Keratinocyte (primary cell): ENCODE results near the gene GPAT3. TPM values are rescaled to one million over a fixed set of nuclear protein-coding genes. Genes with fewer than 3 reads are reported as not detected.

Source experiments
- DNase-seq: peaks from one replicate; pipeline ENCODE4 v3.0.0-alpha.2; 2011; ENCODE audit warnings: low read depth, missing footprints, low spot score
- FAIRE-seq: peaks from 2 replicates; lab custom pipeline; 2011; peaks lifted over from hg19 to GRCh38; lab: Jason Lieb, UNC
- H2AFZ ChIP-seq: 2 replicates; pipeline ENCODE4 v1.6.0; 2012; ENCODE audit warnings: low read length, control low read depth, inconsistent platforms; ENCODE audit not compliant: control insufficient read depth
- H3K27ac ChIP-seq: 2 replicates; pipeline ENCODE4 v1.5.1; 2011; ENCODE audit warnings: low read length; ENCODE audit not compliant: control insufficient read depth, insufficient read depth
- H3K27me3 ChIP-seq: 3 replicates; pipeline ENCODE4 v1.6.0; 2011; ENCODE audit warnings: low read length; ENCODE audit not compliant: control insufficient read depth, insufficient read depth; ENCODE audit errors: extremely low read depth
- H3K36me3 ChIP-seq, 2 experiments: 2 replicates in 1 of 2; 3 replicates in 1 of 2; pipeline ENCODE4 v1.5.1; 2011; ENCODE audit warnings: low read length in 2 of 2, mild to moderate bottlenecking in 1 of 2; ENCODE audit not compliant: control insufficient read depth in 2 of 2, insufficient read depth in 2 of 2; ENCODE audit errors: extremely low read depth in 1 of 2
- H3K4me1 ChIP-seq: 3 replicates; pipeline ENCODE4 v1.5.1; 2011; ENCODE audit warnings: low read length; ENCODE audit not compliant: control insufficient read depth, insufficient read depth; ENCODE audit errors: extremely low read depth
- H3K4me2 ChIP-seq: 3 replicates; pipeline ENCODE4 v1.6.0; 2011; ENCODE audit warnings: low read depth, low read length; ENCODE audit not compliant: control insufficient read depth, insufficient read depth; ENCODE audit errors: extremely low read depth
- H3K4me3 ChIP-seq, 3 experiments: fragments of 200-600 bp in 1 of 3; sonication (generic) in 1 of 3; 2 replicates in 2 of 3; 3 replicates in 1 of 3; pipeline ENCODE4 v1.5.1; 2011 to 2016; ENCODE audit warnings: low read length in 3 of 3, mild to moderate bottlenecking in 3 of 3, control low read depth in 2 of 3, inconsistent platforms in 1 of 3, low read depth in 1 of 3, mixed read lengths in 1 of 3, mixed run types in 1 of 3, moderate library complexity in 1 of 3; ENCODE audit not compliant: control insufficient read depth in 2 of 3, insufficient read depth in 2 of 3; ENCODE audit errors: extremely low read depth in 1 of 3
- H3K79me2 ChIP-seq: 2 replicates; pipeline ENCODE4 v1.6.0; 2012; ENCODE audit warnings: low read length; ENCODE audit not compliant: control insufficient read depth, insufficient read depth
- H3K9ac ChIP-seq: 3 replicates; pipeline ENCODE4 v1.6.0; 2011; ENCODE audit warnings: low read length; ENCODE audit not compliant: control insufficient read depth, insufficient read depth; ENCODE audit errors: extremely low read depth
- H3K9me1 ChIP-seq: 3 replicates; pipeline ENCODE4 v1.6.0; 2011; ENCODE audit warnings: low read length; ENCODE audit not compliant: control insufficient read depth, insufficient read depth; ENCODE audit errors: extremely low read depth
- H3K9me3 ChIP-seq: 2 replicates; pipeline ENCODE4 v1.5.1; 2012; ENCODE audit warnings: low read depth, low read length; ENCODE audit not compliant: control insufficient read depth
- H4K20me1 ChIP-seq: 3 replicates; pipeline ENCODE4 v1.6.0; 2011; ENCODE audit warnings: low read length; ENCODE audit not compliant: control insufficient read depth, insufficient read depth; ENCODE audit errors: extremely low read depth
- CTCF ChIP-seq, 3 experiments: IDR thresholded peaks in 1 of 3; conservative IDR thresholded peaks in 1 of 3; optimal IDR thresholded peaks in 1 of 3; 2 replicates in 2 of 3; 3 replicates in 1 of 3; pipeline versions ENCODE3 to v1.5.1; 2011; ENCODE audit warnings: low read length in 3 of 3, mild to moderate bottlenecking in 3 of 3, moderate library complexity in 2 of 3, control low read depth in 1 of 3, inconsistent platforms in 1 of 3; ENCODE audit not compliant: insufficient read depth in 2 of 3; ENCODE audit errors: extremely low read depth in 1 of 3
- EZH2 ChIP-seq: IDR thresholded peaks from one replicate; pipeline ENCODE4 v1.6.1; 2012; ENCODE audit warnings: inconsistent platforms, mild to moderate bottlenecking, low read length, moderate library complexity
- dilution Hi-C: fragments of 300-500 bp; cut with MboI; formaldehyde crosslinking; loops from one replicate; pipeline ENCODE4 v1.7.0; 2020; ENCODE audit warnings: low sequenced_read_pairs; ENCODE audit not compliant: extremely low pct_ligation_motif_present
- polyA plus RNA-seq, 5 experiments: library from polyadenylated mRNA; depleted of rRNA in 3 of 5; stranded (reverse) in 3 of 5; stranded (forward) in 1 of 5; unstranded in 1 of 5; fragments of >200 nt; gene quantifications; 1 replicate in 1 of 5; 2 replicates in 3 of 5; 3 replicates in 1 of 5; pipeline versions ENCODE4 v1.2.1 to v1.2.3, GENCODE V29; 2011 to 2012; ENCODE audit warnings: missing spikeins in 2 of 5, low read depth in 1 of 5, low replicate concordance in 1 of 5

GPAT3 gene
- polyA plus RNA-seq, 1 donor (not counting 4 experiments of a cell fraction or from before 2014, with no cell fraction given): 2.4 TPM

GRCh38 chr4:83631066-83631465, 95.2 kb downstream of the GPAT3 start:
- no peaks in the 10 kb centered on the region for H3K36me3 ChIP-seq
- H3K9ac ChIP-seq: no peak overlapping the region
- TF ChIP-seq EZH2 (no peak), CTCF (optimal IDR thresholded peaks at IDR 0.05 in 1 of 3, IDR thresholded peaks at IDR 0.05 in 1 of 3, conservative IDR thresholded peaks at IDR 0.05 in 1 of 3; ENCODE audit: extremely low read depth in 1 of 3, insufficient read depth in 2 of 3, low read length in 3 of 3) (no peak)
- H3K9me3 ChIP-seq: no peaks in the 10 kb centered on the region
- no peaks in the 10 kb centered on the region for H3K27me3 ChIP-seq
- H3K4me1 ChIP-seq: peaks cover 5% of the 10 kb centered on the region
- DNase-seq: no peak
- no peaks in the 10 kb centered on the region for H4K20me1 ChIP-seq
- H3K9me1 ChIP-seq: no peaks in the 10 kb centered on the region
- H3K79me2 ChIP-seq: no peaks in the 10 kb centered on the region
- no peak overlapping the region for H3K4me2 ChIP-seq
- H3K27ac ChIP-seq: no peak overlapping the region
- no peak for FAIRE-seq
- dilution Hi-C loops: loop anchor here (10.0 kb wide), 1 partner anchor 126 kb away; no protein-coding TSS in a partner anchor
- H3K4me3 ChIP-seq: no peak overlapping the region
- no peak overlapping the region for H2AFZ ChIP-seq

GRCh38 chr4:83636930-83637329, 101.0 kb downstream of the GPAT3 start:
- H3K4me3 ChIP-seq: no peak overlapping the region
- no peaks in the 10 kb centered on the region for H4K20me1 ChIP-seq
- TF ChIP-seq CTCF (optimal IDR thresholded peaks at IDR 0.05 in 1 of 3, IDR thresholded peaks at IDR 0.05 in 1 of 3, conservative IDR thresholded peaks at IDR 0.05 in 1 of 3; ENCODE audit: extremely low read depth in 1 of 3, insufficient read depth in 2 of 3, low read length in 3 of 3): no peak
- no peak for TF ChIP-seq EZH2
- DNase-seq: no peak
- H3K4me1 ChIP-seq: no peaks in the 10 kb centered on the region
- no peaks in the 10 kb centered on the region for H3K27me3 ChIP-seq
- H3K4me2 ChIP-seq: no peak overlapping the region
- no peak for FAIRE-seq
- H3K9me1 ChIP-seq: no peaks in the 10 kb centered on the region
- H3K9ac ChIP-seq: no peak overlapping the region
- H3K79me2 ChIP-seq: no peaks in the 10 kb centered on the region
- H3K9me3 ChIP-seq: no peaks in the 10 kb centered on the region
- H3K36me3 ChIP-seq: no peaks in the 10 kb centered on the region
- no peak overlapping the region for H3K27ac ChIP-seq
- H2AFZ ChIP-seq: no peak overlapping the region
- dilution Hi-C loops: loop anchor here (10.0 kb wide), 1 partner anchor 132 kb away; no protein-coding TSS in a partner anchor
